Right lobe of liver (tissue), 4 donors: ENCODE measurements around the gene ACSL1.

Source experiments
- CTCF ChIP-seq, 4 donors: fragments of 200-600 bp in 3 of 4; fragments of 450-650 bp in 1 of 4; IDR thresholded peaks; one replicate each; pipeline versions ENCODE4 v1.5.1 to v1.8.0; 2016 to 2022; ENCODE audit warnings: antibody characterized with exemption in 4 of 4, mild to moderate bottlenecking in 2 of 4
- POLR2A ChIP-seq: fragments of 450-650 bp; IDR thresholded peaks from one replicate; pipeline ENCODE4 v1.6.1; 2017; ENCODE audit warnings: antibody characterized with exemption, mild to moderate bottlenecking
- donor health status: DM: no; HTN: no; CAD: no.
- donor health status: DM: no; HTN: no; CAD: no.
- donor health status: DM: no; HTN: yes; CAD: no.

- TF ChIP-seq POLR2A (no peak), CTCF (IDR thresholded peaks at IDR 0.05) (no peak)
Measured at GRCh38 chr4:184806711-184807110, 19.1 kb downstream of the ACSL1 start.
